Upper lobe of left lung (tissue), 6 donors: ENCODE results near the gene VTA1. TPM values are rescaled to one million over a fixed set of nuclear protein-coding genes. Genes with fewer than 3 reads are reported as not detected.
"Not testable (repeated sequence)": the region's sequence is repeated elsewhere in the genome, so short reads cannot be mapped to it uniquely, and the experiment has no call there.

Experiments used
- ATAC-seq, 2 donors: fragments of 200-7000 bp; cut with Tn5 transposase; one replicate each; pipeline ENCODE4 v1.9.1; 2022; ENCODE audit warnings: mild to moderate bottlenecking in 2 of 2, moderate library complexity in 2 of 2; ENCODE audit not compliant: low FRiP score in 2 of 2
- DNase-seq, 2 donors: peaks; one replicate each; pipeline ENCODE4 v3.0.0-alpha.2; 2019 to 2020
- H3K27ac ChIP-seq, 4 donors: fragments of 200-600 bp; sonication (generic); one replicate each; pipeline ENCODE4 v1.5.1; 2016 to 2019
- H3K27me3 ChIP-seq, 4 donors: fragments of 200-600 bp; sonication (generic); one replicate each; pipeline ENCODE4 v1.5.1; 2017 to 2019
- H3K36me3 ChIP-seq, 4 donors: fragments of 200-600 bp; sonication (generic); one replicate each; pipeline ENCODE4 v1.5.1; 2016 to 2019
- H3K4me1 ChIP-seq, 4 donors: fragments of 200-600 bp; sonication (generic); one replicate each; pipeline ENCODE4 v1.5.1; 2018 to 2019
- H3K4me3 ChIP-seq, 4 donors: fragments of 200-600 bp; sonication (generic); one replicate each; pipeline ENCODE4 v1.5.1; 2017 to 2019; ENCODE audit warnings: mild to moderate bottlenecking in 2 of 4, moderate library complexity in 1 of 4
- H3K9me3 ChIP-seq, 4 donors: fragments of 200-600 bp; sonication (generic); one replicate each; pipeline ENCODE4 v1.5.1; 2018 to 2019
- EP300 ChIP-seq, 4 donors: sonication (generic); formaldehyde crosslinking; IDR thresholded peaks; one replicate each; pipeline ENCODE4 v1.5.1; 2017; ENCODE audit warnings: antibody characterized with exemption in 4 of 4, control low read depth in 2 of 4
- POLR2A ChIP-seq, 4 donors: fragments of 450-650 bp; IDR thresholded peaks; one replicate each; pipeline ENCODE4 v1.5.1; 2016 to 2017; ENCODE audit warnings: antibody characterized with exemption in 4 of 4, mild to moderate bottlenecking in 2 of 4
- POLR2AphosphoS5 ChIP-seq, 2 donors: sonication (generic); formaldehyde crosslinking; IDR thresholded peaks; one replicate each; pipeline ENCODE4 v1.5.1; 2017; ENCODE audit warnings: antibody characterized with exemption in 2 of 2
- WGBS, 2 donors: methylation state at CpG; one replicate each; pipeline ENCODE4 v1.1.5; 2017 to 2018; 5-methylcytosine and 5-hydroxymethylcytosine counted together
- total RNA-seq, 6 donors: library from RNA; depleted of rRNA in 4 of 6; stranded (reverse); fragments of >200 nt in 4 of 6; gene quantifications; one replicate each; pipeline versions ENCODE4 v1.1.0 to v1.2.1, GENCODE V29; 2016 to 2021
- TF ChIP-seq, protein P1 (sequence below), 6 experiments: fragments of 450-650 bp in 4 of 6; fragments of 200-600 bp in 2 of 6; sonication (generic) in 2 of 6; IDR thresholded peaks; one replicate each; pipeline ENCODE4 v1.5.1; 2016 to 2019; ENCODE audit warnings: antibody characterized with exemption in 6 of 6
- donor health status: DM: no; HTN: no; CAD: no; lungs with moderate emphysema.
- donor health status: DM: no; HTN: yes; CAD: no; lungs with severe emphysema.

VTA1 gene
- total RNA-seq, 6 donors from 2014 or later: 15.8 to 36.0 (median 25.7) TPM

DNA sequence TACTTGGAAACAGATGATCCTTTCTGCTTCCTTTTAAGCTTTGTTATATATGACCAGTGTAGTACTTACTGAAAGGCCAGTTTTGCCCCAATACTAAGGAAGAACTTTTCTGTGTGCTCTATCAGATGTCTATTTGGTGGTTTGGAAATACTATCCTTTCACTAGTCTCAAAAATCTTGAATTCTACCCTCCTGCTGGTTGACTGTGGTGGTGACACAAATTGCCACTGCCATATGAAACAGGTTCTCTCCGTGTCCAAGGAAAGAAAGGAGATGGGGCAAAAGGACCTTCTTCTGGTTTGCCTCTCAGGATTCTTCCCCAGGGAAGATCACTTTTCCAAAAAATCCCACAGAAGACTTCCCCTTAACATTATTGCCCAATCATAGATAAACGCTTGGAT, 8.2 kb upstream of the VTA1 start:
- no peak for DNase-seq
- Histone ChIP-seq H3K36me3 (no peaks in the 10 kb centered on the region), H3K4me3 (no peak overlapping the region), H3K27ac (no peak overlapping the region), H3K4me1 (no peaks in the 10 kb centered on the region), H3K9me3 (no peaks in the 10 kb centered on the region), H3K27me3 (no peaks in the 10 kb centered on the region)
- 46 to 48% methylated on average over 2 of the region's 2 CpGs for WGBS, 2 donors
- no peak for TF ChIP-seq POLR2A (IDR thresholded peaks at IDR 0.05)
- no peak for TF ChIP-seq POLR2AphosphoS5 (IDR thresholded peaks at IDR 0.05)
- TF ChIP-seq, protein P1, sequence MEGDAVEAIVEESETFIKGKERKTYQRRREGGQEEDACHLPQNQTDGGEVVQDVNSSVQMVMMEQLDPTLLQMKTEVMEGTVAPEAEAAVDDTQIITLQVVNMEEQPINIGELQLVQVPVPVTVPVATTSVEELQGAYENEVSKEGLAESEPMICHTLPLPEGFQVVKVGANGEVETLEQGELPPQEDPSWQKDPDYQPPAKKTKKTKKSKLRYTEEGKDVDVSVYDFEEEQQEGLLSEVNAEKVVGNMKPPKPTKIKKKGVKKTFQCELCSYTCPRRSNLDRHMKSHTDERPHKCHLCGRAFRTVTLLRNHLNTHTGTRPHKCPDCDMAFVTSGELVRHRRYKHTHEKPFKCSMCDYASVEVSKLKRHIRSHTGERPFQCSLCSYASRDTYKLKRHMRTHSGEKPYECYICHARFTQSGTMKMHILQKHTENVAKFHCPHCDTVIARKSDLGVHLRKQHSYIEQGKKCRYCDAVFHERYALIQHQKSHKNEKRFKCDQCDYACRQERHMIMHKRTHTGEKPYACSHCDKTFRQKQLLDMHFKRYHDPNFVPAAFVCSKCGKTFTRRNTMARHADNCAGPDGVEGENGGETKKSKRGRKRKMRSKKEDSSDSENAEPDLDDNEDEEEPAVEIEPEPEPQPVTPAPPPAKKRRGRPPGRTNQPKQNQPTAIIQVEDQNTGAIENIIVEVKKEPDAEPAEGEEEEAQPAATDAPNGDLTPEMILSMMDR (IDR thresholded peaks at IDR 0.05): no peak
- TF ChIP-seq EP300 (IDR thresholded peaks at IDR 0.05): no peak
- ATAC-seq: no peak

DNA sequence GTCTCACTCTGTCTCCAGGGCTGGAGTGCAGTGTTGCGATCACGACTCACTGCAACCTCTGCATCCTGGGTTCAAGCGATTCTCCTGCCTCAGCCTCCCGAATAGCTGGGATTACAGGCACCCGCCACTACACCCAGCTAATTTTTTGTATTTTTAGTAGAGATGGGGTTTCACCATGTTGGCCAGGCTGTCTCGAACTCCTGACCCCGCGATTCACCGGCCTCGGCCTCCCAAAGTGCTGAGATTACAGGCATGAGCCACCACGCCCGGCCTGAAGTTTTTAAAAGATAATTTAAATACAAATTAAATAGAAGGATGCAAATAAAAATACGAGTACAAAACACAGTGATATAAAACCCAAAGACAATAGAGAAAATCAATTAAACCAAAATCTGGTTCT, 5.5 kb upstream of the VTA1 start:
- not testable (repeated sequence) for H3K27ac ChIP-seq, H3K36me3 ChIP-seq, H3K27me3 ChIP-seq, H3K9me3 ChIP-seq, ATAC-seq, H3K4me3 ChIP-seq, H3K4me1 ChIP-seq, DNase-seq
- WGBS, 2 donors: 92 to 95% methylated on average over 13 of the region's 13 CpGs

DNA sequence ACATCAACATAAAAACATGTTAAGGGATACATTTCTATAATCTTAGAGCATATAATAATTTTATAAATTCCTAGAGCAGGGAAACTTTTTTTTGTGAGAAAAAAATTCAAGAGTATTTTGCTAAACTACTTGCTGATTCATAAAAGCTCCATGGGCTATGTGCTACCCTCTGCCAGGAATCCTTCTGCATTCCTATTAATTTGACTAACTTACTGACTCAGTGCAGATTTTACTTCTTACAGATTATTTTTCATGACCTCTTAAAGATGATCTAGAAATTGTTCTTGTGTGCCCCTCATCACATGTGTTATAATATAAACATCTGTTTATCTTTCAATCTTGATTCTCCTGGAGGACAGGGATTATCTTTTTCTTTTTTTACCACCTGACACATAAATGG, 5.7 kb downstream of the VTA1 start:
- Histone ChIP-seq H3K9me3 (no peaks in the 10 kb centered on the region), H3K27ac (no peak overlapping the region), H3K4me1 (peaks cover 19 to 28% (median 23%) of the 10 kb centered on the region in 4 donors), H3K27me3 (no peaks in the 10 kb centered on the region), H3K4me3 (no peak overlapping the region), H3K36me3 (peaks cover 0 to 8% (median 0%) of the 10 kb centered on the region in 4 donors)
- no peak for DNase-seq
- no peak for ATAC-seq
- TF ChIP-seq POLR2A (IDR thresholded peaks at IDR 0.05): no peak
- TF ChIP-seq EP300 (IDR thresholded peaks at IDR 0.05): no peak
- no peak for TF ChIP-seq POLR2AphosphoS5 (IDR thresholded peaks at IDR 0.05)
- TF ChIP-seq, protein P1 (IDR thresholded peaks at IDR 0.05): no peak

DNA sequence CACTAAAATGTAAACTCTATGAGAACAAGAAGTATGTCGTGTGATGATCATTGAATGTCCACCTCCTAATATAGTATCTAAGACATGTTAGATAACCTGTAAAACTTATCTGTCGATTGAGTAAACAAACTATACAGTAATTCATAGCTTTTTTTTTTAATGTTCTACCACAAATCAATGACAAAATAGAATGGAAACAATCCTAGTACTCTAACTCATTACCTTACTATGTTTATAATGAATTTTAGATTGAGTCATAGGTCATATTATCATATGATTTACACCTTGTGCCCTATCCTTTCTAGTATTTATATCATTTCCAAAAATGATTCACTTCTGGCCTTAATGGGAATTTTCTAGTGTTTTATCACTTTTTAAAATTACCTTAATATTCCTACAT, 6.1 kb downstream of the VTA1 start:
- TF ChIP-seq, protein P1 (IDR thresholded peaks at IDR 0.05): no peak
- TF ChIP-seq POLR2A (IDR thresholded peaks at IDR 0.05) (no peak), EP300 (IDR thresholded peaks at IDR 0.05) (no peak), POLR2AphosphoS5 (IDR thresholded peaks at IDR 0.05) (no peak)
- peaks cover 15 to 24% (median 19%) of the 10 kb centered on the region in 4 donors for H3K4me1 ChIP-seq
- H3K4me3 ChIP-seq: no peak overlapping the region
- H3K27me3 ChIP-seq: no peaks in the 10 kb centered on the region
- DNase-seq (no peak), ATAC-seq (no peak)
- H3K36me3 ChIP-seq: peaks cover 0 to 8% (median 0%) of the 10 kb centered on the region in 4 donors
- no peak overlapping the region for H3K27ac ChIP-seq
- 40 to 85% methylated on average over 2 of the region's 2 CpGs for WGBS, 2 donors
- no peaks in the 10 kb centered on the region for H3K9me3 ChIP-seq

DNA sequence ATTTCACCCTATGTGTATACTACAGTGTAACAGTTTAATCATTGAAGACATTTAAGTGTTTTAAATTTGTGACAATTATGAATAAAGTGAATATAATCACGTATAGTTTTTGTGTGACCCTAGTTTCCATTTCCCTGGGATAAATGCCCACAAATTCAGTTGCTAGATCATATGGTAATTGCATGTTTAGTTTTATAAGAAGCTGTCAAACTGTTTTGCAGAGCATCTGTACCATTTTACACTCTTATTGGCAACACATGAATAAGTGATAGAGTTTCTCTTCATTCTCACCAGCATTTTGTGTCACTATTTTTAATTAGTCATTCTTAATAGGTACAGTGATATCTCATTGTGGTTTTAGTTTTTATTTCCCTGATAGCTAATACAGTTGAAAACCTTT, 7.3 kb downstream of the VTA1 start:
- WGBS, 2 donors: 81 to 86% methylated on average over 1 of the region's 1 CpG
- ATAC-seq (no peak), DNase-seq (no peak)
- Histone ChIP-seq H3K4me1 (peaks cover 5 to 12% (median 9%) of the 10 kb centered on the region in 4 donors), H3K27me3 (no peaks in the 10 kb centered on the region), H3K36me3 (peaks cover 0 to 8% (median 0%) of the 10 kb centered on the region in 4 donors), H3K4me3 (no peak overlapping the region), H3K9me3 (no peaks in the 10 kb centered on the region), H3K27ac (no peak overlapping the region)
- TF ChIP-seq POLR2A (IDR thresholded peaks at IDR 0.05): no peak
- TF ChIP-seq, protein P1 (IDR thresholded peaks at IDR 0.05): no peak
- TF ChIP-seq POLR2AphosphoS5 (IDR thresholded peaks at IDR 0.05): no peak
- TF ChIP-seq EP300 (IDR thresholded peaks at IDR 0.05): no peak
